Renal pelvis (tissue), 4 donors: Measurements from ENCODE around the gene NAP1L5. TPM values are rescaled to one million over a fixed set of nuclear protein-coding genes. Genes with fewer than 3 reads are reported as not detected.

Experiments used
- DNase-seq: peaks from one replicate; pipeline ENCODE4 v3.0.0-alpha.2; 2013
- polyA plus RNA-seq, 3 donors: library from polyadenylated mRNA; unstranded; fragments of 120-200 nt; gene quantifications; one replicate each; pipeline ENCODE4 v1.2.1, GENCODE V29; 2013; ENCODE audit not compliant: insufficient read length in 3 of 3

NAP1L5 gene
- polyA plus RNA-seq, 3 donors, result 11.1 to 13.0 (median 12.0) TPM

DNA sequence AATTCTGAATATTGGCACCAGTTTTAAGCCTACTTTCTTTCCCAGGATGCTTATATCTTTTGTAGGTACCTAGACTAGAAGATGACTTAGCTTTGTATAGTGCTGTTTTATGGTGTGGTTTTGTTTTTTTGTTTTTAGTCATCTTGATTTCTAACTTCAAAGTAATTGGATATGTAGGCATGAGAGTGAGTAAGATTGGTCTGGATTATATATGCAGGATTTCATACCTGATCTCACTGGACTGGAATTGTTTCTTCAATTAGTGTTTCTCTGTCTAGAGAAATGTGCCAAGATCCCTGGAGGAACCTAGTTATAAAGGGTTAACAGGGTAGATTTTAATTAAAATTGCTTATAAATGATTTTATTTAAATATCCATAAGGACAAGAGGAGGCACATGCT lies 23.1 kb downstream of the NAP1L5 start:
- no peak for DNase-seq

- DNase-seq, result no peak
These were observed 23.7 kb downstream of the NAP1L5 start for GRCh38 chr4:88673886-88674285.

GRCh38 chr4:88672987-88673386 lies 24.6 kb downstream of the NAP1L5 start:
- peak; percentile 22 for DNase-seq

DNA sequence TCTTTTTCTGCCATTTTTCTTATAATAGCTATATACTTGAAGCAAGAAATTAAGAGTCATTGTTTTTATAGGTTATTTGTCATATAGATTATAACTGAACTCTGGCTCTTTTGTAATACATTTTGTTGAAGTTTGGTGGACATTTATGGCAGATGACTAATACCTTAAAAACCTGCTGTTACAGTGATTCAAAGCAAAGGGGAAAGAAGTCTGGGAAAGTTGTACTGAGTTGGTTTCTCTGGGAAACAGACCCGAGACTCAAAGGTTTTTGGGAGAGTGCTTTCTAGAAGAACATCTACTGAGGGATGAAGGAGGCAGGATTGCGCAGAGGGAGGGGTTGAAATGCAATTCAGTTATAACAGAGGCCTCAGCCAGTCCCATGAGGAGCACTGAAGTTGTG lies 35.9 kb downstream of the NAP1L5 start:
- no peak for DNase-seq

GRCh38 chr4:88660446-88661294 lies 37.0 kb downstream of the NAP1L5 start:
- DNase-seq, result no peak

GRCh38 chr4:88659890-88660208 lies 37.8 kb downstream of the NAP1L5 start:
- DNase-seq, result no peak

- peak; percentile 60 for DNase-seq
These were observed 38.4 kb downstream of the NAP1L5 start for GRCh38 chr4:88659055-88659889.

DNA sequence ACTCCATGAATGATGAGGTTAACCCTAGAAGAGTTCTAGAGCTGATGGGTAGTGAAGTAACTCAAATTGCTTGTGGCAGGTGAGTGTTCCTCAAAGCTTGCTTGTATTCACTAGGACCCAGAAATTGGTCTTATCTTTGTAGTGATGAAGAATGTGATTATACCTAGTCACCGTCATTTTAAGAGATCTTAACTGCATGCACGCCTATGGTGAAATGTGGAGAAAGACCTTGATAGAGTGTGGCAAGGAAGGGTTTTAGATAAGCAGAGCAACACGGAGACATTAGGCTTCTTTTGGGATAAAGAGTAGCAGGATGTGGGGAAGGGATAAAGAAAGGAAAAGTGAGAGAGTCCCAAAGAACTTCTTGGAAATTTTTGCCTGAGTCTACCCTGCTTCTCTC lies 42.4 kb downstream of the NAP1L5 start:
- DNase-seq, result no peak

GRCh38 chr4:88653371-88653946 lies 44.2 kb downstream of the NAP1L5 start:
- no peak for DNase-seq

GRCh38 chr4:88649716-88650115 lies 47.9 kb downstream of the NAP1L5 start:
- no peak for DNase-seq

GRCh38 chr4:88646528-88647280 lies 50.9 kb downstream of the NAP1L5 start:
- DNase-seq, result no peak

DNA sequence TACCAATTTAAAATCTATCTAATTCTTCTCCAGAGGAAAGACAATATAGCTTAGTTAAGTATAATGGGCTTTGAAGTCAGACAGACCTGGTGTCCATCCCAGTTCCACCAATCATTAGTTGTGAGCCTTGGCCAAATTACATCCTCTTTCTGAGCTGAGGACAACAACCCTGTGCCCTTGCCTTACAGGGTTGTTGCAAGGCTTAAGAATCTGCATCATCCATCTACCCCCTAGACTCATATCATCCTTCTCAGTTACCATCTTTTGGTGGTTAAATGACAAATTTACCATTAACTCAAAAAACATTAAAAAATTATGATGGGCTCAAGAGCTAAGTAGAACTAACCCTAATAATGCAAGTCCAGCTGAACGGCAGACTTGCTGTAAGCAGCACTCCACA lies 51.6 kb downstream of the NAP1L5 start:
- no peak for DNase-seq

Other genes starting within 250 kb of the NAP1L5 start
- gene HERC5, start 240.7 kb downstream of the NAP1L5 start, polyA plus RNA-seq, result 1 to 10 TPM; 3.9 to 4.9 (median 4.1) TPM
- 100 to 1,000 TPM; 107 to 116 (median 116) TPM for gene PYURF, start 174.1 kb downstream of the NAP1L5 start, polyA plus RNA-seq
- gene HERC3, start 105.3 kb downstream of the NAP1L5 start, polyA plus RNA-seq, result 10 to 100 TPM; 13.6 to 16.9 (median 16.0) TPM